HG03095 (cell line): ENCODE measurements around the gene RBM46.
"Not testable (repeated sequence)": the region's sequence is repeated elsewhere in the genome, so short reads cannot be mapped to it uniquely, and the experiment has no call there.

Experiments used
- ATAC-seq: cut with Tn5 transposase; IDR thresholded peaks from one replicate; pipeline ENCODE4 v1.9.1; 2021; ENCODE audit warnings: moderate library complexity; ENCODE audit not compliant: unreplicated experiment

RBM46 gene

DNA sequence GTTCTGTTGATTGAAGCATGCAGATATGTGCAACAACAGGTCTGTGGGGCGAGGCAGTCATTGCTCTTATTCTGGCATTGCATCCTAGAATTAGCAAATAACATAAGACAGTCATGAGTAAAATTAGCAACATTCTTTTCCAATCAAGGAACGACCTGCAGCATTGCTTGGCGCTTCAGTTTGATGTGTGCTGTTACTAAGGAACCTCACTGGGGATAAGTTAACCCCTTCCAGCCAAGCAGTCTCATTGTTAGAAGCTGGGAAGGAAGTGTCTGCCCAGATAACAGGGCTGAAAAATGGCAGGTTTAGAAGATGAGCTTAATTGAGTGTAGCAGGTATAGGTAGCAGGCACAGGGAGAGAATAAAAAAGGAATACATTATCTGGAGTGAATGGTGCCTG is 55.4 kb downstream of the RBM46 start:
- ATAC-seq: no peak

DNA sequence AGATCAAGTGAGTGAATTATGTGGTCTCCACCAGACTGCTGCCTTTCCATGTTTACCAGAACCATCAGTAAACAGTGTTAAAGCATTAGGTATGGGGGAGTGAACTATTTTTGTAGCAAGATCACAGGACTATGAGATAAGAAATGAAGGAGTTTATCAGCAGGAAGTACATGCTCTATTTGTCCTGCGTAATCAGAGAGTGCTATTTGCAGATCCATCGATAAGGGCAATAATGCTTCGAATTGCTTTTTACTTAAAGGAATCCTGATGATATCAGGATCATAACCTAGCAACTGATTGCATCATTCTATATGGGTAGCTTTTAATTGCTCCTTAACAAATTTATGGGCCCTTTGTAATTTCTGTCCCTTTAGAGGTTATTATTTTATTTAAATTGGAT is 57.1 kb downstream of the RBM46 start:
- ATAC-seq: no peak

DNA sequence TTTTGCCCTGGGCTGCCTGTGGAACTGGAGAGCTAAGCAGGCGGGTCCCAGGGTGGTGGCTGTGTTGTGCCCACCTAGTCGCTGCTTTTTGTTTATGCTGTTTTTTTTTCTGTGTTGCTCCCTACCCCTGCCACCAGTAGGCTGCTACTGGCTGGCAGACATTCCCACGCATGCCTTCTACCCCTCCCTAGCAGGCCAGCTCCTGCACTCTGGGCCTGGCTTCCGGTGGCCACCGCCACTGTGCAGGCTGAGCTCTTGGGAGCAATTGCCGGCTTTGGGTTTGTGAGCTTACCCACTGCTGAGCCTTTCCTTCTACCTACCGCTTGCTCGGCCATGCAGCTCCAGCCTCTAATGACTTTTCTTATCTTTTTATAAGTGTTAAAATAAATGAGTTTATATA is 57.6 kb downstream of the RBM46 start:
- no peak for ATAC-seq

DNA sequence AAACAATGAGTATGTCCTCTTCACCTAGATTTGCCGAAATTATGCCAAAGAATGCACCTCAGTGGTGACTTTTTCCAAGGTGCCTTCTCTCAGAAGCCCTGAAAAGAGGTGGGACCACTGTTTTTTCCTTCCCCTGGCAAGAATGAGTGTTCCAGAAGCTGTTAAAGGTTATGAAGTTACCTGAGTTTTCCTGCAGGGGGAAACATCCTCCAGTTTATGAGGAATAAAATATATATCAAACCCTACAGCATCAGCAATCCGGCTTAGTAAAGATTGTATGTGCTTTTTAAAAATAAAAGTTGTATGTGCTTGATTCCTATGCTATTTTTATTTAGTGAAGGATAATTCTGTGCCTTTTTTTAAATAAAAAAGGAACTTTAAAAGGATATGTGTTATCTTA is 73.3 kb downstream of the RBM46 start:
- ATAC-seq: no peak

DNA sequence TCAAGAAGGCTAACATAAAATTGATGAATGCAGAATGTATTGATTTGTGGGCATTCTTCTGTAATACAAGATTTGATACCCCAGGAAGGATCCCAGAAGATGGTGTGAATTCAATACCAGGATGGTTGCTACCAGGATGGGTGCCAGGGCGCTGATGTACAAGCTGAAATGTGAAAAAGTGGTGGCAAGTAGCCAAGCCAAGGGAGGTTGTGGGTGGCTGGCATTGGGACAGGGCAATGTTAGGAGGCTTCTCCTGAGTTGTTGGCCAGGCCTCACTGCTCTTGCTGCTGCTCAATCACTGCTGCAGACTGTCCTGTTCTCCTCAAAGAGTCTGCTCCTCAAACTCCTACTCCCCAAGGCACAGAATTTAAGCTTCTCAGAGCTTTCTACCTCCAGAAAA is 77.1 kb downstream of the RBM46 start:
- ATAC-seq: no peak

DNA sequence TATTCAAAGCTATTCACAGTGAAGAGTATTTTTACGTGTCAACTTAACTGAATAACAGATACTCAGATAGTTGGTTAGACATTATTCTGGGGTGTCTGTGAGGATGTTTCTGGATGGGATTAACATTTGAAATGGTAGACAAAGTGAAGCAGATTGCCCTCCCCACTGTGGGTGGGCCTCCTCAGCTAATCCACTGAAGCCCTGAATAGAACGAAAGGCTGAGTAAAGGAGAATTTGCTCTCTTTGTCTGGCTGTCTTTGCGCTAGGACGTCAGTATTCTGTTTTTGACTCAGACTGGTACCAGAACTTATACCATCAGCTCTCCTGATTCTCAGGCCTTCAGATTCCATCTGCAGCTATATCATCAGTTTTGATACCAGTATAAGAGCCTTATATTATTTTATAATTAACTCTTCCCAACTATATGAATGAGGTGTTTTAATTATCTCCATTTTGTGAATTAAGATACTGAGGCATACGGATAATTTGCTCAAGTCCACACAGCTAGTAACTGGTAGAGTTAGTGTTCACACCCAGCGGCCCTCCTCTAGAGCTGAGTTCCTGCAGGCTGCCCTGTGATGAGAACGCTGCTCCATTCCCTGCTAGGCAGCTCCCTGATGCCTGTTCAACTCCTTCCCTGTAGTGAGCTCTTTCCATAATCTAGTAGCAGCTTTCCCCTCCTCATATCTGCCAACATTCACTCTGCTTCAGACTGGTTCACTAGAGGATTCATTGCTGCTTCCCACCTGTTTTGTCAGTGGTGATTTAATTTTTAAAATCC is 87.5 kb downstream of the RBM46 start:
- no peak for ATAC-seq

DNA sequence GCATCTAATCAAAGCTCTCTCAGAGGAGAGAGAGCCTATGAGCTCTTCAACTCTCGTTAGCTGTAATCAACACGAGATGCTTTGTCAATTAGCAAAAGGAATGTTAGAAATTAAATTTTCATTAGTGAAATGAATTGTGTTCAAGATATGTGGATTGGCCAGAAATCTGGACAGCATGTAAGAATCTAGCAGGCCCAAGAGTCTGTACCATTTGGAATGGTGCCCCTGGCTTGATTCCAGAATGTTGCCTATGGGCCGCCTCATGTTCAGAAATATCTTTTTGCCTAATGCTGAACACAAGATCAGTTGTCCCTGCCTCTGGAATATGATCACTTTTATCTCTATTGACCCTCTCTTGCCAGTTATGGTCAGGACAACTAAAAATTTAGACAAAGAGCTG is 88.2 kb downstream of the RBM46 start:
- no peak for ATAC-seq

DNA sequence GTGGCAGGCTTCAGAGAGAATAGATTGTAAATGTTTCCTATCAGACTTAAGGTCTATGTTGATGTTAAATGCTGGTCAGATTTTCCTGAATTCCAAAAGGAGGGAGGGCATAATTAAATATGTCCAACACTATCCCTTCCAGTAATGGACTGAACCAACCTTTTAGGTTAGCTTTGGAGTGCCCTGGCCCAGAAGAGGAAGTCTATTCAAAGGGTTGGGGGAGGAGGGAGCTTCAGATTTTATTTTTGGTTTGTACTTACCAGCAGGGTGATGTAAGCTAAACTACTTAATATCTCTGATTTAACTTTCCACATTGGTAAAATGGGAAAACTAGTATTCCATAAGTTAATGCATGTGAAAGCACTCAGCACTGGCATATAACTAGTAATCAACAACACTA is 91.1 kb downstream of the RBM46 start:
- no peak for ATAC-seq

DNA sequence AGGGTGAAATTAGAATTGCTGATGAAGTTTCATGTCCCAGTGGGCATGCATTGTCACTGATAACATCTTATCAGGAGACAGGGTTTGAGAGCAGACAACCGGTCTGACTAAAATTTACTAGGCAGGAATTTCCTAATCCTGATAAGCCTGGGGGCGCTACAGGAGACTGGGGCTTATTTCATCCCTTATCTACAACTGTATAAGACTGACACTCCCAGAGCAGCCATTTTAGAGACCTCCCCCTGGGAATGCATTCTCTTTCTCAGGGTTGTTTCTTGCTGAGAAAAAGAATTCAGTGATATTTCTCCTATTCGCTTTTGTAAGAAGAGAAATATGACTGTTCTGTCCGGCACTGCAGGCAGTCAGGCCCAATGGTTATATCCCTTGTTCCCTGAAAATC is 93.0 kb downstream of the RBM46 start:
- ATAC-seq: not testable (repeated sequence)

DNA sequence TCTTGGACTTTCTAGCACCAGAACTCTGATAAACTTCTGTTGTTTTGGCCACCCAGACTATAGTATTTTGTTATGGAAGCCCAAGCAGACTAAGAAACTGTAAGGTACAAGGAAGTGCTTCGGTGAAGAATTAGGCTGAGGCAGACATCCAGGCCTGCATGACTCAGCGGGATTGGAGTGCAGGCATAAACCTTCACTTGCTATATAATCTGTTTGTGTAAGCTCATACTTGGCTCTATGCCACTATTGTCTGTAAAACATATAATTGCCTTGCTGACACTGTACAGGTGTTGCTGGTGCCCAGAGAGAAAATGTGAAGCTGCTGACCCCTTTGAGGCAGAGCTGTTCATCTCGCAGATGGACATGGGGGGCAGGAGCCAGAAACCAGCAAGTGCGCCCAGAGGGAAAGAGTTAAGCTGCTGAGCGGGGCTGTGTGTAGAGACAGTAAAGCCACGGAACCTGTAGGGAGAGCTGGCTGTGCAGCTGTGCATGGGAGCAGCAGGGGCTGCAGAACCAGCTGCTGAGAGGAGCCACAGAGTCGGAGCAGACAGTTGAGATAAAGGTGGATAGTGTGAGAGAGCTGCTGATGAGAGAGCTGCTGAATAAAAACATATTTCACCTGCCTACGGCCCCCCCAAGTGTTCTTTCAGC is 96.2 kb downstream of the RBM46 start:
- no peak for ATAC-seq
